WTC11 (cell line): ENCODE results near the gene TKFC. TPM values are rescaled to one million over a fixed set of nuclear protein-coding genes. Genes with fewer than 3 reads are reported as not detected.

Source experiments
- ATAC-seq: fragments of 200-7000 bp; cut with Tn5 transposase; 2 replicates; pipeline ENCODE4 v1.10.0; 2021; ENCODE audit warnings: mild to moderate bottlenecking, moderate library complexity
- CTCF ChIA-PET: fragments of 300-600 bp; sonication (Branson Sonifier 250); formaldehyde crosslinking; loops from one replicate; lab custom pipeline; 2021; ENCODE audit warnings: antibody characterized with exemption; lab: Charles Lee
- POLR2A ChIA-PET: fragments of 350-600 bp; sonication (Branson Sonifier 250); formaldehyde crosslinking; loops from one replicate; lab custom pipeline; 2021; ENCODE audit warnings: antibody characterized with exemption; lab: Charles Lee
- DNase-seq: peaks from one replicate; pipeline ENCODE4 v3.0.0; 2021; ENCODE audit warnings: low spot score
- H3K27ac Mint-ChIP-seq: 2 replicates; pipeline ENCODE4 v1.8.0; 2021; ENCODE audit warnings: mixed read lengths
- H3K27me3 Mint-ChIP-seq: 2 replicates; pipeline ENCODE4 v1.8.0; 2021; ENCODE audit warnings: low read depth, mild to moderate bottlenecking, moderate library complexity, mixed read lengths
- H3K36me3 Mint-ChIP-seq: 2 replicates; pipeline ENCODE4 v1.8.0; 2021; ENCODE audit warnings: mixed read lengths
- H3K4me1 Mint-ChIP-seq: 2 replicates; pipeline ENCODE4 v1.8.0; 2022; ENCODE audit warnings: mixed read lengths
- H3K4me3 Mint-ChIP-seq: 2 replicates; pipeline ENCODE4 v1.8.0; 2021; ENCODE audit warnings: mild to moderate bottlenecking, moderate library complexity, mixed read lengths
- H3K9me3 Mint-ChIP-seq: 2 replicates; pipeline ENCODE4 v1.8.0; 2021; ENCODE audit warnings: mixed read lengths
- E2F4 ChIP-seq: sonication (generic); formaldehyde crosslinking; IDR thresholded peaks from 2 replicates; pipeline ENCODE4 v1.8.1; 2022; ENCODE audit warnings: low read depth, mild to moderate bottlenecking, moderate library complexity, missing genetic modification reagents, borderline replicate concordance
- EMX1 ChIP-seq: fragments of 250-450 bp; sonication (Bioruptor Pico); IDR thresholded peaks from 2 replicates; pipeline ENCODE4 v1.8.0; 2021; ENCODE audit warnings: mild to moderate bottlenecking
- HMGA2 ChIP-seq: fragments of 250-450 bp; sonication (Bioruptor Pico); IDR thresholded peaks from 2 replicates; pipeline ENCODE4 v1.4.0; 2021; ENCODE audit warnings: mild to moderate bottlenecking, moderate library complexity
- JUN ChIP-seq: sonication (generic); formaldehyde crosslinking; IDR thresholded peaks from 2 replicates; pipeline ENCODE4 v1.8.0; 2023; ENCODE audit warnings: mild to moderate bottlenecking, missing genetic modification reagents
- KAT7 ChIP-seq: sonication (generic); formaldehyde crosslinking; IDR thresholded peaks from 2 replicates; pipeline ENCODE4 v1.8.1; 2023; ENCODE audit warnings: missing genetic modification reagents, mild to moderate bottlenecking, borderline replicate concordance
- NFE2L1 ChIP-seq: sonication (generic); formaldehyde crosslinking; IDR thresholded peaks from 2 replicates; pipeline ENCODE4 v1.8.1; 2023; ENCODE audit warnings: missing genetic modification reagents
- NR1H2 ChIP-seq: sonication (generic); formaldehyde crosslinking; IDR thresholded peaks from 2 replicates; pipeline ENCODE4 v1.9.0; 2021; ENCODE audit warnings: mild to moderate bottlenecking, moderate library complexity, missing genetic modification reagents
- NR2C2 ChIP-seq: sonication (generic); formaldehyde crosslinking; IDR thresholded peaks from 2 replicates; pipeline ENCODE4 v1.8.0; 2022; ENCODE audit warnings: mild to moderate bottlenecking, missing genetic modification reagents
- PREB ChIP-seq: sonication (generic); formaldehyde crosslinking; IDR thresholded peaks from 2 replicates; pipeline ENCODE4 v1.8.1; 2022; ENCODE audit warnings: mild to moderate bottlenecking, missing genetic modification reagents, moderate library complexity, borderline replicate concordance
- SP1 ChIP-seq: sonication (generic); formaldehyde crosslinking; conservative IDR thresholded peaks from 2 replicates; pipeline ENCODE4 v1.8.1; 2022; ENCODE audit warnings: missing genetic modification reagents
- TEAD4 ChIP-seq: sonication (generic); formaldehyde crosslinking; IDR thresholded peaks from 2 replicates; pipeline ENCODE4 v1.8.0; 2022; ENCODE audit warnings: mild to moderate bottlenecking, missing genetic modification reagents
- ZBTB43 ChIP-seq: sonication (generic); formaldehyde crosslinking; IDR thresholded peaks from 2 replicates; pipeline ENCODE4 v1.8.1; 2023; ENCODE audit warnings: mild to moderate bottlenecking, missing genetic modification reagents
- ZNF219 ChIP-seq: sonication (generic); formaldehyde crosslinking; IDR thresholded peaks from 2 replicates; pipeline ENCODE4 v1.8.0; 2023; ENCODE audit warnings: missing genetic modification reagents, mild to moderate bottlenecking, borderline replicate concordance
- ZNF396 ChIP-seq: fragments of 250-450 bp; sonication (Bioruptor Pico); IDR thresholded peaks from 2 replicates; pipeline ENCODE4 v1.8.0; 2021; ENCODE audit warnings: mild to moderate bottlenecking, moderate library complexity, borderline replicate concordance
- ZNF416 ChIP-seq: fragments of 250-450 bp; sonication (Bioruptor Pico); IDR thresholded peaks from 2 replicates; pipeline ENCODE4 v1.9.0; 2021; ENCODE audit warnings: mild to moderate bottlenecking, inconsistent platforms
- ZNF425 ChIP-seq: fragments of 250-450 bp; sonication (Bioruptor Pico); conservative IDR thresholded peaks from 2 replicates; pipeline ENCODE4 v1.9.0; 2021; ENCODE audit warnings: mild to moderate bottlenecking
- total RNA-seq: library from RNA; stranded (reverse); gene quantifications from 3 replicates; pipeline ENCODE4 v1.2.3, GENCODE V29; 2021
- TF ChIP-seq, protein P1 (sequence below): fragments of 250-450 bp; sonication (Bioruptor Pico); IDR thresholded peaks from 2 replicates; pipeline ENCODE4 v1.9.0; 2021; ENCODE audit warnings: mild to moderate bottlenecking
- TF ChIP-seq, protein P2 (sequence below): sonication (generic); formaldehyde crosslinking; IDR thresholded peaks from 2 replicates; pipeline ENCODE4 v1.8.0; 2023; ENCODE audit warnings: missing genetic modification reagents, mild to moderate bottlenecking, borderline replicate concordance
- TF ChIP-seq, protein P3 (sequence below): fragments of 250-450 bp; sonication (Bioruptor Pico); IDR thresholded peaks from 2 replicates; pipeline ENCODE4 v1.9.0; 2021; ENCODE audit warnings: mild to moderate bottlenecking

TKFC gene
- total RNA-seq, 1 experiment from 2014 or later: 86.8 TPM

DNA sequence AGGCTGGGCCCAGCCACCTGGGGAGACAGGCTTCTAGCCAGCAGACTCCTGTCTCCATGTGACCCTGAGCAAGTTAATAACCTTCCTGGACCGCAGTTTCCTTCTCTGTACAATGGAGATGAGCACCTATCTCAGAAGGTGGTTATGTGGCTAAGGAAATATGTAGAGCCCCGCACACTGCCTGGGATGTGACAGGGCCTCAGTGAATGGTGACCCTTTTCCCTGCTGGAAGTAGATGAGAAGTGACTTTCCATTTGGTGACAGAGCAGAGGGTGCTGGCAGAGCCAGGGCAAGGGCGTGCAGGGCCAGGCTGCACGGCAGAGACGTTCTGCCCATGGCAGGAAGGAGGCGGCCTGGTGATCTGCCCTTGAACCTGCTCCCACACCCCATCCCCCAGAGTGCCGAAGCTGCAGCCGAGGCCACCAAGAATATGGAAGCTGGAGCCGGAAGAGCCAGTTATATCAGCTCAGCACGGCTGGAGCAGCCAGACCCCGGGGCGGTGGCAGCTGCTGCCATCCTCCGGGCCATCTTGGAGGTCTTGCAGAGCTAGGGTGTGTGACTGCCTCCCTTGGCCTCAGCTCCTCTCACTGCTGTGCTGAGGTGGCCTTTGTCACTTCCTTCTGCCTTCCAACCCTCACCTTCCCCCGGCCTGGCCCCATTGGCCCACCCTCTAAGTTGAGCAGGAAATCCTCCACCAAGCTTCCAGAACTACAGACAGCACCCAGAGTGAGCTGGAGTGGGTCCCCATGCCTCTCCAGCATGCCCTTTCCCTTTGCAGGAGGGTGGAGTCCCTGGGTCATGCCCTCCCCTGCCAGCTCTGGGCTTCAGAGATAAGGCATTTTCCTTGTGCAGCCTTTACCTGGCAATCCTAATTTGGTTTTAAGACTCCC is 13.2 kb downstream of the TKFC start:
- ChIA-PET POLR2A (interaction anchor here (0.7 to 2.4 kb wide), 2 partner anchors 13 to 16 kb away, joined by 3 to 8 read pairs; partner anchors contain the start of genes CYB561A3 and TMEM138), CTCF (interaction anchor here (1.3 kb wide), 2 partner anchors 10 to 39 kb away, joined by 9 read pairs; no protein-coding TSS in a partner anchor)
- no peak for ATAC-seq
- Mint-ChIP-seq H3K9me3 (no peaks in the 10 kb centered on the region), H3K27me3 (no peaks in the 10 kb centered on the region), H3K36me3 (peaks cover 3% of the 10 kb centered on the region; the same call in 1 of the 2 replicates), H3K4me1 (no peaks in the 10 kb centered on the region), H3K27ac (no peak overlapping the region), H3K4me3 (no peak overlapping the region)
- DNase-seq: no peak
- TF ChIP-seq, protein P1, sequence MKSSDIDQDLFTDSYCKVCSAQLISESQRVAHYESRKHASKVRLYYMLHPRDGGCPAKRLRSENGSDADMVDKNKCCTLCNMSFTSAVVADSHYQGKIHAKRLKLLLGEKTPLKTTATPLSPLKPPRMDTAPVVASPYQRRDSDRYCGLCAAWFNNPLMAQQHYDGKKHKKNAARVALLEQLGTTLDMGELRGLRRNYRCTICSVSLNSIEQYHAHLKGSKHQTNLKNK (CRISPR knock-in tag): no peak
- TF ChIP-seq ZNF396 (CRISPR knock-in tag) (no peak), EMX1 (CRISPR knock-in tag) (no peak), JUN (CRISPR knock-in tag) (no peak), PREB (no peak), NFE2L1 (CRISPR knock-in tag) (no peak), ZNF416 (CRISPR knock-in tag) (no peak), ZNF425 (CRISPR knock-in tag) (no peak), NR1H2 (CRISPR knock-in tag) (no peak), TEAD4 (no peak), KAT7 (CRISPR knock-in tag) (no peak), ZNF219 (no peak), HMGA2 (no peak), SP1 (CRISPR knock-in tag) (no peak), NR2C2 (CRISPR knock-in tag) (no peak), E2F4 (CRISPR knock-in tag) (no peak), ZBTB43 (CRISPR knock-in tag) (no peak)
- TF ChIP-seq, protein P2, sequence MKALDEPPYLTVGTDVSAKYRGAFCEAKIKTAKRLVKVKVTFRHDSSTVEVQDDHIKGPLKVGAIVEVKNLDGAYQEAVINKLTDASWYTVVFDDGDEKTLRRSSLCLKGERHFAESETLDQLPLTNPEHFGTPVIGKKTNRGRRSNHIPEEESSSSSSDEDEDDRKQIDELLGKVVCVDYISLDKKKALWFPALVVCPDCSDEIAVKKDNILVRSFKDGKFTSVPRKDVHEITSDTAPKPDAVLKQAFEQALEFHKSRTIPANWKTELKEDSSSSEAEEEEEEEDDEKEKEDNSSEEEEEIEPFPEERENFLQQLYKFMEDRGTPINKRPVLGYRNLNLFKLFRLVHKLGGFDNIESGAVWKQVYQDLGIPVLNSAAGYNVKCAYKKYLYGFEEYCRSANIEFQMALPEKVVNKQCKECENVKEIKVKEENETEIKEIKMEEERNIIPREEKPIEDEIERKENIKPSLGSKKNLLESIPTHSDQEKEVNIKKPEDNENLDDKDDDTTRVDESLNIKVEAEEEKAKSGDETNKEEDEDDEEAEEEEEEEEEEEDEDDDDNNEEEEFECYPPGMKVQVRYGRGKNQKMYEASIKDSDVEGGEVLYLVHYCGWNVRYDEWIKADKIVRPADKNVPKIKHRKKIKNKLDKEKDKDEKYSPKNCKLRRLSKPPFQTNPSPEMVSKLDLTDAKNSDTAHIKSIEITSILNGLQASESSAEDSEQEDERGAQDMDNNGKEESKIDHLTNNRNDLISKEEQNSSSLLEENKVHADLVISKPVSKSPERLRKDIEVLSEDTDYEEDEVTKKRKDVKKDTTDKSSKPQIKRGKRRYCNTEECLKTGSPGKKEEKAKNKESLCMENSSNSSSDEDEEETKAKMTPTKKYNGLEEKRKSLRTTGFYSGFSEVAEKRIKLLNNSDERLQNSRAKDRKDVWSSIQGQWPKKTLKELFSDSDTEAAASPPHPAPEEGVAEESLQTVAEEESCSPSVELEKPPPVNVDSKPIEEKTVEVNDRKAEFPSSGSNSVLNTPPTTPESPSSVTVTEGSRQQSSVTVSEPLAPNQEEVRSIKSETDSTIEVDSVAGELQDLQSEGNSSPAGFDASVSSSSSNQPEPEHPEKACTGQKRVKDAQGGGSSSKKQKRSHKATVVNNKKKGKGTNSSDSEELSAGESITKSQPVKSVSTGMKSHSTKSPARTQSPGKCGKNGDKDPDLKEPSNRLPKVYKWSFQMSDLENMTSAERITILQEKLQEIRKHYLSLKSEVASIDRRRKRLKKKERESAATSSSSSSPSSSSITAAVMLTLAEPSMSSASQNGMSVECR (CRISPR knock-in tag): no peak
- TF ChIP-seq, protein P3, sequence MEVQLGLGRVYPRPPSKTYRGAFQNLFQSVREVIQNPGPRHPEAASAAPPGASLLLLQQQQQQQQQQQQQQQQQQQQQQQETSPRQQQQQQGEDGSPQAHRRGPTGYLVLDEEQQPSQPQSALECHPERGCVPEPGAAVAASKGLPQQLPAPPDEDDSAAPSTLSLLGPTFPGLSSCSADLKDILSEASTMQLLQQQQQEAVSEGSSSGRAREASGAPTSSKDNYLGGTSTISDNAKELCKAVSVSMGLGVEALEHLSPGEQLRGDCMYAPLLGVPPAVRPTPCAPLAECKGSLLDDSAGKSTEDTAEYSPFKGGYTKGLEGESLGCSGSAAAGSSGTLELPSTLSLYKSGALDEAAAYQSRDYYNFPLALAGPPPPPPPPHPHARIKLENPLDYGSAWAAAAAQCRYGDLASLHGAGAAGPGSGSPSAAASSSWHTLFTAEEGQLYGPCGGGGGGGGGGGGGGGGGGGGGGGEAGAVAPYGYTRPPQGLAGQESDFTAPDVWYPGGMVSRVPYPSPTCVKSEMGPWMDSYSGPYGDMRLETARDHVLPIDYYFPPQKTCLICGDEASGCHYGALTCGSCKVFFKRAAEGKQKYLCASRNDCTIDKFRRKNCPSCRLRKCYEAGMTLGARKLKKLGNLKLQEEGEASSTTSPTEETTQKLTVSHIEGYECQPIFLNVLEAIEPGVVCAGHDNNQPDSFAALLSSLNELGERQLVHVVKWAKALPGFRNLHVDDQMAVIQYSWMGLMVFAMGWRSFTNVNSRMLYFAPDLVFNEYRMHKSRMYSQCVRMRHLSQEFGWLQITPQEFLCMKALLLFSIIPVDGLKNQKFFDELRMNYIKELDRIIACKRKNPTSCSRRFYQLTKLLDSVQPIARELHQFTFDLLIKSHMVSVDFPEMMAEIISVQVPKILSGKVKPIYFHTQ (CRISPR knock-in tag): no peak
